Activated CD8-positive, alpha-beta memory T cell treated with anti-CD3 and anti-CD28 coated beads for 24 hours (primary cell): ENCODE data around the gene C1S.
"Not testable (repeated sequence)": the region's sequence is repeated elsewhere in the genome, so short reads cannot be mapped to it uniquely, and the experiment has no call there.

Experiments
- DNase-seq: peaks from one replicate; pipeline ENCODE4 v3.0.0-alpha.2; 2020

C1S gene

GRCh38 chr12:7047306-7047705, 13.2 kb upstream of the C1S start:
- DNase-seq: no peak

- DNase-seq: not testable (repeated sequence)
These were observed 11.0 kb upstream of the C1S start for GRCh38 chr12:7049445-7049951.

- not testable (repeated sequence) for DNase-seq
These were observed 10.5 kb upstream of the C1S start for GRCh38 chr12:7049973-7050372.

GRCh38 chr12:7054925-7055324, 5.6 kb upstream of the C1S start:
- no peak for DNase-seq

- DNase-seq: not testable (repeated sequence)
These were observed 4.8 kb upstream of the C1S start for GRCh38 chr12:7055736-7056135.

- DNase-seq: no peak
These were observed 2.2 kb upstream of the C1S start for GRCh38 chr12:7058163-7058845.

- DNase-seq: no peak
These were observed 1.6 kb upstream of the C1S start for GRCh38 chr12:7058850-7059395.

- no peak for DNase-seq
These were observed 738 bp upstream of the C1S start for GRCh38 chr12:7059780-7060179.

- no peak for DNase-seq
These were observed 620 bp downstream of the C1S start for GRCh38 chr12:7061138-7061537.

GRCh38 chr12:7061596-7061995, 1.1 kb downstream of the C1S start:
- no peak for DNase-seq

- DNase-seq: no peak
These were observed 4.0 kb downstream of the C1S start for GRCh38 chr12:7064516-7064915.

- no peak for DNase-seq
These were observed 4.6 kb downstream of the C1S start for GRCh38 chr12:7065073-7065623.

GRCh38 chr12:7066596-7066995, 6.1 kb downstream of the C1S start:
- DNase-seq: no peak

- DNase-seq: no peak
These were observed 6.6 kb downstream of the C1S start for GRCh38 chr12:7067096-7067495.

- no peak for DNase-seq
These were observed 7.9 kb downstream of the C1S start for GRCh38 chr12:7068240-7068993.

- no peak for DNase-seq
These were observed 8.5 kb downstream of the C1S start for GRCh38 chr12:7068994-7069346.

GRCh38 chr12:7069386-7069785, 8.9 kb downstream of the C1S start:
- no peak for DNase-seq

- no peak for DNase-seq
These were observed 11.5 kb downstream of the C1S start for GRCh38 chr12:7072035-7072434.

GRCh38 chr12:7072554-7072953, 12.0 kb downstream of the C1S start:
- no peak for DNase-seq

- DNase-seq: no peak
These were observed 13.4 kb downstream of the C1S start for GRCh38 chr12:7073946-7074345.

GRCh38 chr12:7075518-7075917, 15.0 kb downstream of the C1S start:
- no peak for DNase-seq

- DNase-seq: no peak
These were observed 15.4 kb downstream of the C1S start for GRCh38 chr12:7075939-7076338.

- no peak for DNase-seq
These were observed 16.0 kb downstream of the C1S start for GRCh38 chr12:7076493-7076892.

- DNase-seq: no peak
These were observed 17.6 kb downstream of the C1S start for GRCh38 chr12:7078163-7078562.
